NT2/D1 (cell line): ENCODE results near the gene SCFD1.
"Not testable (repeated sequence)": the region's sequence is repeated elsewhere in the genome, so short reads cannot be mapped to it uniquely, and the experiment has no call there.

Experiments used
- DNase-seq: peaks from one replicate; pipeline ENCODE4 v3.0.0-alpha.2; 2011; ENCODE audit warnings: low read depth, low spot score
- H3K27me3 ChIP-seq: 2 replicates; pipeline ENCODE4 v1.6.0; 2011; ENCODE audit warnings: mild to moderate bottlenecking; ENCODE audit not compliant: insufficient read length, insufficient read depth
- H3K36me3 ChIP-seq: 2 replicates; pipeline ENCODE4 v1.6.1; 2011; ENCODE audit warnings: mild to moderate bottlenecking, low read length, mixed read lengths; ENCODE audit not compliant: insufficient read depth, insufficient read length
- H3K4me1 ChIP-seq: 2 replicates; pipeline ENCODE4 v1.5.1; 2011; ENCODE audit not compliant: insufficient read depth, insufficient read length
- H3K4me3 ChIP-seq: 2 replicates; pipeline ENCODE4 v1.5.1; 2011; ENCODE audit warnings: low read depth; ENCODE audit not compliant: insufficient read length
- H3K9ac ChIP-seq: 2 replicates; pipeline ENCODE4 v1.6.0; 2011; ENCODE audit warnings: low read depth; ENCODE audit not compliant: insufficient read length
- H3K9me3 ChIP-seq: 2 replicates; pipeline ENCODE4 v1.5.1; 2011; ENCODE audit warnings: mild to moderate bottlenecking, low read length; ENCODE audit not compliant: insufficient read depth
- SUZ12 ChIP-seq: IDR thresholded peaks from 2 replicates; pipeline ENCODE4 v1.6.1; 2011; ENCODE audit not compliant: insufficient read length, insufficient read depth; ENCODE audit errors: extremely low read depth
- YY1 ChIP-seq: IDR thresholded peaks from 2 replicates; pipeline ENCODE4 v1.6.1; 2011; ENCODE audit not compliant: insufficient read length, insufficient read depth
- ZNF274 ChIP-seq: IDR thresholded peaks from 2 replicates; pipeline ENCODE4 v1.6.1; 2011; ENCODE audit warnings: mild to moderate bottlenecking, low read depth, low read length

Gene SCFD1

DNA sequence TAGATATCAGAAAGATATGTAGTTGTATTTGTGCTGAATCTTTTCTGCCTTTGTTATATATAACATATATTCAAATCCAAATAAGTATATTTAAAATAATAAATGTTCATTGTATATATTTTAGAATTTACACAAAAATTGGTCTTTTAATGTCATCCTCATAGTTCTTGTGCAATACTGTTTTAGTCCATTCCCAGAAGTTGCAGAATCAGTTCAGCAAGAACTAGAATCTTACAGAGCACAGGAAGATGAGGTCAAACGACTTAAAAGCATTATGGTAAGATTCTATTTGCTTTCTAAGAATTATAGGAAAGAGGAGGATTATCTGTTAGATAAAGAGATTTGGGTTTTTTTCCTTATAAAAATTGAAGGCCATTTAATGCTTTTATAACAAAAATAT, 51.0 kb downstream of the SCFD1 start:
- no peak overlapping the region for H3K9ac ChIP-seq
- H3K9me3 ChIP-seq = no peaks in the 10 kb centered on the region
- no peaks in the 10 kb centered on the region for H3K4me1 ChIP-seq
- H3K4me3 ChIP-seq = no peak overlapping the region
- H3K36me3 ChIP-seq = peaks cover 26% of the 10 kb centered on the region
- H3K27me3 ChIP-seq = no peaks in the 10 kb centered on the region
- no peak for DNase-seq
- TF ChIP-seq YY1 = no peak
- no peak for TF ChIP-seq ZNF274
- TF ChIP-seq SUZ12 = no peak

DNA sequence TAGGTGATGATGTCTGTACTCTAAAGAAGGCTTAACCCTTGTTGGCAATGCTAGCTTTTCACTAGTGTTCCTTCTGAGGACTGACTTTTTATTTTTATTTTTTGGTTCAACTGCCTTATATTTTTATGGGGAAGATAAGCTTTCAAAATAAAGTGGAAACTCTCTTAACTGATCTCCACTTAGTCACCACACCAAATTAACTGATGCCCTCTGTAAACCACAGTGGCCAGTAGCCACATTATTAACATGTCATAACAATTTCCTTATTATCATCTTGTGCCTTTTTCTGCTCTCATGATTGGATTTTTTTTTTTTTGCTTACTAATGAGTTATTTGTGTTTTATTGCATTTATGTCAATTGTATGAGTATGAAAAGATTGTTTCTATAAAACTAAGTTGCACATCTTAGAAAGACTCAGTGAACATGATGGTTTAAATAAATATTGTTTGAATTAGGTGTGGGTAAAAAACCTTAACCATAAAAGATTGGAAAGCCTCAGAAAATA, 56.9 kb downstream of the SCFD1 start:
- Histone ChIP-seq H3K36me3 (peaks cover 27% of the 10 kb centered on the region), H3K4me3 (no peak overlapping the region), H3K27me3 (no peaks in the 10 kb centered on the region), H3K9ac (no peak overlapping the region), H3K4me1 (no peaks in the 10 kb centered on the region), H3K9me3 (0 out of 2 replicates have a peak, but pooled peaks cover 1% of the 10 kb centered on the region)
- TF ChIP-seq YY1 (no peak), SUZ12 (no peak), ZNF274 (no peak)
- no peak for DNase-seq

DNA sequence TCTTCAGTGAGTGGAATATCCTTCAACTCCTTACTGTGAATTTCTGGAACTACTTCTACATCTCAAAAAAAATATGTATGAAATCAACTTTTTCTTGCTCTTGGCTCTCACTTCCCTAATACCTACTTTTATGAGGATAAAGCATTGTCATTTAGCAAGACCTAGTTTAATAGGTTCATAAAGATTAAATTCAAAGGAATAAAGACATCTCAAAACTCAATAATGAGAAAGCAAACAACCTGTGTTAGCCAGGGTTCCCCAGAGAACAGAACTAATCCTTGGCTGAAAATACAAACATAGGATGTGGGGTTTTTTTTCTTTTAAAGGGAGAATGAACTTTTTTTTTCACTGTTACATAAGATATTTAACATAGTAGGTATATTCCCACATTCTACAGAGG, 57.9 kb downstream of the SCFD1 start:
- DNase-seq = no peak
- Histone ChIP-seq H3K4me3 (no peak overlapping the region), H3K9me3 (peaks cover 6% of the 10 kb centered on the region; the same call in 1 of the 2 replicates), H3K9ac (no peak overlapping the region), H3K36me3 (peaks cover 25% of the 10 kb centered on the region), H3K4me1 (no peaks in the 10 kb centered on the region), H3K27me3 (no peaks in the 10 kb centered on the region)
- TF ChIP-seq YY1 = no peak
- no peak for TF ChIP-seq SUZ12
- no peak for TF ChIP-seq ZNF274

DNA sequence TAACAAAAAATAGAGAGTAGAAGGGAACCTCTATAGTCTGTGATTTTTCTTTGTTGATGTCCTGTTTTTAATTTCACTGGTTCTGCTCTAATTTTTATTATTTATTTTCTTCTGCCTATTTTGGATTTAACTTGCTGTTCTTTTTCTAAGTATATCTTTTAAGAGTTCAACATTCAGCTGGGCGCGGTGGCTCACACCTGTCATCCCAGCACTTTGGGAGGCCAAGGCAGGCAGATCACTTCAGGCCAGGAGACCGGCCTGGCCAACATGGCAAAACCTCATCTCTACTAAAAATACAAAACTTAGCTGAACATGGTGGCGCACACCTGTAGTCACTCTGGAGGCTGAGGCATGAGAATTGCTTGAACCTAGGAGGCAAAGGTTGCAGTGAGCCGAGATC, 58.7 kb downstream of the SCFD1 start:
- DNase-seq, H3K27me3 ChIP-seq, H3K4me3 ChIP-seq, H3K9ac ChIP-seq, H3K9me3 ChIP-seq, H3K4me1 ChIP-seq: not testable (repeated sequence)
- H3K36me3 ChIP-seq = peaks cover 19% of the 10 kb centered on the region

DNA sequence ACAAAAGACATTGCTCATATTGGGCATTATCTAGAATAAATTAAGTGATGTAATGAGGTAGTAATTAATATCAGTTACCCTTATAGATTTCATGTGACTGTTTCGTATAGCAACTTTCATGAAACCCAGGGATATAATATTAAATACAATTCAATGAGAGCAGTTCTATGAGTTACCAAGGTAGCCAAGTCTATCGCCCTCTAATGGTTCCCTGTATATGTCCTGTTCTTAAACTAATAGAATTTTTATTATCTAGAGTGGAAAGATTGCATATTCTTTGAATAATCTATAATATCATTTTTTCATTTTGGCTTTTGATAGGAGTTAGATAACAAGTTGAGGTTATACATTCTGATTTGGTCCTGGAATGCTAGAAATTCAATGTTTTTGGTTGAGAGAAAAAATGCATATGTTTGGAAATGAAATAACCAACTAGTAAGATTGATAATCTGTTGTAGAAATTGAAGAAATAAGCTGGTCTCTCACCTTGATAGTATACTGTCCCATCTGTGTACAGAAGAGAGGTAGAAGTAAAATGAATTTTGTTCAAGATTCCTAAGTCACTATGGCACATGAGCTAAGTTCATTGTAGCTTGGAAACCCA, 59.7 kb downstream of the SCFD1 start:
- H3K9me3 ChIP-seq = peaks cover 6% of the 10 kb centered on the region; the same call in 1 of the 2 replicates
- TF ChIP-seq YY1 (no peak), ZNF274 (no peak), SUZ12 (no peak)
- H3K4me3 ChIP-seq = no peak overlapping the region
- peaks cover 14% of the 10 kb centered on the region for H3K36me3 ChIP-seq
- DNase-seq = peak; percentile 15
- no peaks in the 10 kb centered on the region for H3K27me3 ChIP-seq
- no peak overlapping the region for H3K9ac ChIP-seq
- H3K4me1 ChIP-seq = no peaks in the 10 kb centered on the region

DNA sequence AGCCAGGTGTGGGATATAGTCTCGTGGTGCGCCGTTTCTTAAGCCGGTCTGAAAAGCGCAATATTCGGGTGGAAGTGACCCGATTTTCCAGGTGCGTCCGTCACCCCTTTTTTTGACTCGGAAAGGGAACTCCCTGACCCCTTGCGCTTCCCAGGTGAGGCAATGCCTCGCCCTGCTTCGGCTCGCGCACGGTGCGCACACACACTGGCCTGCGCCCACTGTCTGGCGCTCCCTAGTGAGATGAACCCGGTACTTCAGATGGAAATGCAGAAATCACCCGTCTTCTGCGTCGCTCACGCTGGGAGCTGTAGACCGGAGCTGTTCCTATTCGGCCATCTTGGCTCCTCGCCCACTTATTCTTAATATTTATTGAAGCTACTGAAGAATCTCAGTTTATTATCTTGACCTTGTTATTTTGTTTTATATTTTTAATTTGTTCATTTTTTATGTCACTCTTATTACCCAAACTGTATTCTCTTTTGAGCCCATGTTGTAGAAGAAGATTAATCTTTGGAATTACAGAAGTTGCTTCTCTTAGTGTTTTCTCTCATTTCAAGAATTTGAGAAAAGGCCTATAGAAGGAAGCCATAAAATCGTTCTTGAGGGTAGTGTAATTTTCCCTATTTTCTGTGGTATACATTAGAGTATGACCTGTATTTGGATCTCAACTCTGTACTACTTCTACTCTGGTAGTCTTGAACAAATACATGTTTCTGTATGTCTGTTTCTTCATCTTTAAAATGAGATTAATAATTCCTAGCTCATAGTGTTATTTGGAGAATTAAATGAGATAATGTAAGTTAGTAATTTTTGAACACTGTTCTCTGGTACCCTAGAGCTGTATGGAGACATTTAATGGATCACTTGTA, 68.6 kb downstream of the SCFD1 start:
- Histone ChIP-seq H3K9ac (peak overlapping the region; percentile 2), H3K4me3 (peak overlapping the region; percentile 22), H3K36me3 (peaks cover 13% of the 10 kb centered on the region)
- DNase-seq, H3K9me3 ChIP-seq, H3K27me3 ChIP-seq, H3K4me1 ChIP-seq: not testable (repeated sequence)

DNA sequence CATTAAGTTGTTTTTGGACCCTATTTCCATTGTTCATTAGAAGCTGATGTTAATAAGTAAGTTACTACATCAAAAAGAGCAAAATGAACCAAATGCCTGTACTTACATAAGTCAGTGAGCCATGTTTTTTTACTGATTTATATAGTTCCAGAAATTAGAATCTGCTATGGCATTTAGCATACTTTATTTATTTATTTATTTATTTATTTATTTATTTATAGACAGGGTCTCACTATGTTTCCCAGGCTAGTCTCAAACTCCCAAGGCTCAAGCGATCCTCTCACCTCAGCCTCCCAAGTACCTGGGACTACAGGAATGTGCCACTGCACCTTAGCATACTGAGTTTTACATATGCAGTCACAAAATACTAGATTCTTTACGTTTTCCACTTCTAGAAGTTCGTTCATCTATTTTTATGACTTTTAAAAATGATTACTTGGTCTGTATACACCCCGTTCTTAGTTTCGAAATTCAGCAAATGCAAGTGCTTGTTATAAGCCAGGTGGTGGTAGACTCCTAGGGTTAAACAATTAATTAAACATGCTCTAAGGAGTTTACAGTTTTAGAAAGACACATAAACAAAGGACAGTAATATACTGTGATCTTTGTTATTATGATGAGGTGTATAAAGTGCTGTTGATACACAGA, 69.8 kb downstream of the SCFD1 start:
- no peak overlapping the region for H3K9ac ChIP-seq
- DNase-seq = no peak
- H3K4me3 ChIP-seq = no peak overlapping the region
- no peaks in the 10 kb centered on the region for H3K9me3 ChIP-seq
- TF ChIP-seq YY1 (no peak), ZNF274 (no peak), SUZ12 (no peak)
- H3K4me1 ChIP-seq = no peaks in the 10 kb centered on the region
- no peaks in the 10 kb centered on the region for H3K27me3 ChIP-seq
- H3K36me3 ChIP-seq = peaks cover 23% of the 10 kb centered on the region
